Activated CD8-positive, alpha-beta memory T cell treated with anti-CD3 and anti-CD28 coated beads, Interleukin-2, amount 10 ng/mL, durations not matched to agents 7 days and 5 days (primary cell): ENCODE results near the gene WDR77. TPM values are rescaled to one million over a fixed set of nuclear protein-coding genes. Genes with fewer than 3 reads are reported as not detected.

Source experiments
- ATAC-seq: fragments of 150-1000 bp; cut with Tn5 transposase; one replicate; pipeline ENCODE4 v1.10.0; 2021; ENCODE audit warnings: moderate library complexity
- CTCF ChIA-PET: fragments of 350-600 bp; sonication (Branson Sonifier 250); formaldehyde crosslinking; loops from one replicate; lab custom pipeline; 2021; ENCODE audit warnings: antibody characterized with exemption; lab: Charles Lee
- DNase-seq: peaks from one replicate; pipeline ENCODE4 v3.0.0-alpha.2; 2020
- H3K27ac Mint-ChIP-seq: one replicate; pipeline ENCODE4 v1.8.0; 2021; ENCODE audit warnings: mild to moderate bottlenecking, mixed read lengths
- H3K27me3 Mint-ChIP-seq: one replicate; pipeline ENCODE4 v1.8.0; 2021; ENCODE audit warnings: mixed read lengths
- H3K36me3 Mint-ChIP-seq: one replicate; pipeline ENCODE4 v1.8.0; 2021; ENCODE audit warnings: mild to moderate bottlenecking, mixed read lengths
- H3K4me1 Mint-ChIP-seq: one replicate; pipeline ENCODE4 v1.8.0; 2021; ENCODE audit warnings: mixed read lengths
- H3K4me3 Mint-ChIP-seq: one replicate; pipeline ENCODE4 v1.8.0; 2021; ENCODE audit warnings: mild to moderate bottlenecking, moderate library complexity, mixed read lengths
- H3K9me3 Mint-ChIP-seq: one replicate; pipeline ENCODE4 v1.8.0; 2022; ENCODE audit warnings: low read depth, mixed read lengths
- total RNA-seq, 2 experiments: library from RNA; stranded (reverse); gene quantifications; one replicate each; pipeline ENCODE4 v1.2.3, GENCODE V29; 2021

The WDR77 gene
- total RNA-seq, 2 experiments from 2014 or later = 29.6 to 37.5 TPM

GRCh38 chr1:111467865-111468716 is 19.0 kb upstream of the WDR77 start:
- ATAC-seq (no peak), DNase-seq (no peak)
- H3K9me3 Mint-ChIP-seq = no peaks in the 10 kb centered on the region
- CTCF ChIA-PET = no interaction called here
- H3K27me3 Mint-ChIP-seq = no peaks in the 10 kb centered on the region
- H3K4me1 Mint-ChIP-seq = peaks cover 9% of the 10 kb centered on the region
- H3K36me3 Mint-ChIP-seq = peaks cover 16% of the 10 kb centered on the region
- no peak overlapping the region for H3K27ac Mint-ChIP-seq
- H3K4me3 Mint-ChIP-seq = no peak overlapping the region

GRCh38 chr1:111466480-111466879 is 17.4 kb upstream of the WDR77 start:
- DNase-seq (no peak), ATAC-seq (no peak)
- peaks cover 1% of the 10 kb centered on the region for H3K4me1 Mint-ChIP-seq
- CTCF ChIA-PET = interaction anchor here (0.7 kb wide), 1 partner anchor 587 kb away, joined by 3 read pairs; no protein-coding TSS in a partner anchor
- no peak overlapping the region for H3K27ac Mint-ChIP-seq
- H3K36me3 Mint-ChIP-seq = peaks cover 21% of the 10 kb centered on the region
- no peak overlapping the region for H3K4me3 Mint-ChIP-seq
- H3K9me3 Mint-ChIP-seq = no peaks in the 10 kb centered on the region
- H3K27me3 Mint-ChIP-seq = no peaks in the 10 kb centered on the region

- no peak for DNase-seq
- CTCF ChIA-PET = interaction anchor here (0.7 to 0.9 kb wide), 2 partner anchors 12 to 588 kb away, joined by 3 read pairs; no protein-coding TSS in a partner anchor
- H3K27ac Mint-ChIP-seq = no peak overlapping the region
- peaks cover 1% of the 10 kb centered on the region for H3K4me1 Mint-ChIP-seq
- no peak overlapping the region for H3K4me3 Mint-ChIP-seq
- H3K27me3 Mint-ChIP-seq = no peaks in the 10 kb centered on the region
- ATAC-seq = no peak
- peaks cover 23% of the 10 kb centered on the region for H3K36me3 Mint-ChIP-seq
- H3K9me3 Mint-ChIP-seq = no peaks in the 10 kb centered on the region
Measured at GRCh38 chr1:111465754-111466153, 16.7 kb upstream of the WDR77 start.

- DNase-seq (no peak), ATAC-seq (no peak)
- no peaks in the 10 kb centered on the region for H3K9me3 Mint-ChIP-seq
- CTCF ChIA-PET = interaction anchor here (1.0 to 2.0 kb wide), 4 partner anchors 9 to 46 kb away, joined by 3 to 5 read pairs (median 4); no protein-coding TSS in a partner anchor
- no peak overlapping the region for H3K27ac Mint-ChIP-seq
- H3K27me3 Mint-ChIP-seq = no peaks in the 10 kb centered on the region
- H3K36me3 Mint-ChIP-seq = peaks cover 39% of the 10 kb centered on the region
- peaks cover 3% of the 10 kb centered on the region for H3K4me1 Mint-ChIP-seq
- no peak overlapping the region for H3K4me3 Mint-ChIP-seq
Measured at GRCh38 chr1:111463029-111463683, 14.1 kb upstream of the WDR77 start.

GRCh38 chr1:111462370-111463028 is 13.4 kb upstream of the WDR77 start:
- Mint-ChIP-seq H3K27me3 (no peaks in the 10 kb centered on the region), H3K4me1 (peaks cover 3% of the 10 kb centered on the region), H3K4me3 (no peak overlapping the region), H3K27ac (no peak overlapping the region), H3K36me3 (peaks cover 45% of the 10 kb centered on the region), H3K9me3 (no peaks in the 10 kb centered on the region)
- no peak for DNase-seq
- CTCF ChIA-PET = interaction anchor here (1.0 to 2.0 kb wide), 4 partner anchors 9 to 47 kb away, joined by 3 to 5 read pairs (median 4); no protein-coding TSS in a partner anchor
- no peak for ATAC-seq

GRCh38 chr1:111461765-111462164 is 12.7 kb upstream of the WDR77 start:
- no peaks in the 10 kb centered on the region for H3K9me3 Mint-ChIP-seq
- ATAC-seq = no peak
- peaks cover 49% of the 10 kb centered on the region for H3K36me3 Mint-ChIP-seq
- H3K27me3 Mint-ChIP-seq = no peaks in the 10 kb centered on the region
- DNase-seq = no peak
- CTCF ChIA-PET = interaction anchor here (2.0 kb wide), 1 partner anchor 47 kb away, joined by 5 read pairs; no protein-coding TSS in a partner anchor
- H3K27ac Mint-ChIP-seq = no peak overlapping the region
- no peak overlapping the region for H3K4me3 Mint-ChIP-seq
- H3K4me1 Mint-ChIP-seq = peaks cover 7% of the 10 kb centered on the region

GRCh38 chr1:111455642-111456031 is 6.6 kb upstream of the WDR77 start:
- Mint-ChIP-seq H3K27me3 (no peaks in the 10 kb centered on the region), H3K9me3 (no peaks in the 10 kb centered on the region), H3K27ac (peak overlapping the region; percentile 83), H3K4me3 (peak overlapping the region; percentile 24), H3K4me1 (peaks cover 58% of the 10 kb centered on the region), H3K36me3 (peaks cover 67% of the 10 kb centered on the region)
- no peak for DNase-seq
- ATAC-seq = no peak
- CTCF ChIA-PET = interaction anchor here (1.1 kb wide), 1 partner anchor 52 kb away, joined by 4 read pairs; no protein-coding TSS in a partner anchor

GRCh38 chr1:111454859-111455641 is 6.0 kb upstream of the WDR77 start:
- H3K4me1 Mint-ChIP-seq = peaks cover 64% of the 10 kb centered on the region
- DNase-seq (no peak), ATAC-seq (peak; percentile 70)
- peaks cover 65% of the 10 kb centered on the region for H3K36me3 Mint-ChIP-seq
- H3K9me3 Mint-ChIP-seq = no peaks in the 10 kb centered on the region
- H3K27ac Mint-ChIP-seq = peak overlapping the region; percentile 83
- peak overlapping the region; percentile 46 for H3K4me3 Mint-ChIP-seq
- CTCF ChIA-PET = no interaction called here
- no peaks in the 10 kb centered on the region for H3K27me3 Mint-ChIP-seq

GRCh38 chr1:111453706-111454105 is 4.7 kb upstream of the WDR77 start:
- ATAC-seq (no peak), DNase-seq (no peak)
- Mint-ChIP-seq H3K27me3 (no peaks in the 10 kb centered on the region), H3K27ac (no peak overlapping the region), H3K9me3 (no peaks in the 10 kb centered on the region), H3K4me3 (no peak overlapping the region), H3K4me1 (peaks cover 69% of the 10 kb centered on the region), H3K36me3 (peaks cover 63% of the 10 kb centered on the region)
- CTCF ChIA-PET = interaction anchor here (1.0 to 4.5 kb wide), 7 partner anchors 12 to 301 kb away, joined by 3 to 16 read pairs (median 4); no protein-coding TSS in a partner anchor

GRCh38 chr1:111452581-111452980 is 3.5 kb upstream of the WDR77 start:
- Mint-ChIP-seq H3K36me3 (peaks cover 52% of the 10 kb centered on the region), H3K4me1 (peaks cover 74% of the 10 kb centered on the region), H3K27ac (no peak overlapping the region), H3K4me3 (no peak overlapping the region), H3K9me3 (no peaks in the 10 kb centered on the region), H3K27me3 (no peaks in the 10 kb centered on the region)
- DNase-seq = no peak
- CTCF ChIA-PET = interaction anchor here (1.1 to 4.5 kb wide), 7 partner anchors 10 to 316 kb away, joined by 3 to 16 read pairs (median 3); no protein-coding TSS in a partner anchor
- no peak for ATAC-seq

- Mint-ChIP-seq H3K27me3 (no peaks in the 10 kb centered on the region), H3K4me1 (peaks cover 78% of the 10 kb centered on the region), H3K27ac (peak overlapping the region; percentile 94), H3K4me3 (peak overlapping the region; percentile 98), H3K9me3 (no peaks in the 10 kb centered on the region), H3K36me3 (peaks cover 44% of the 10 kb centered on the region)
- no peak for DNase-seq
- ATAC-seq = no peak
- CTCF ChIA-PET = interaction anchor here (1.4 to 4.7 kb wide), 5 partner anchors 27 to 234 kb away, joined by 3 to 25 read pairs (median 13); no protein-coding TSS in a partner anchor
Measured at GRCh38 chr1:111450185-111450584, 1.1 kb upstream of the WDR77 start.

- DNase-seq = no peak
- Mint-ChIP-seq H3K36me3 (peaks cover 41% of the 10 kb centered on the region), H3K4me1 (peaks cover 78% of the 10 kb centered on the region), H3K9me3 (no peaks in the 10 kb centered on the region), H3K27me3 (no peaks in the 10 kb centered on the region), H3K4me3 (peak overlapping the region; percentile 98), H3K27ac (peak overlapping the region; percentile 94)
- CTCF ChIA-PET = interaction anchor here (1.1 to 4.7 kb wide), 7 partner anchors 13 to 300 kb away, joined by 3 to 25 read pairs (median 6); no protein-coding TSS in a partner anchor
- no peak for ATAC-seq
Measured at GRCh38 chr1:111449703-111450017, 604 bp upstream of the WDR77 start.
